ENCODE data around the gene IPO9.
"Not testable (repeated sequence)": the region's sequence is repeated elsewhere in the genome, so short reads cannot be mapped to it uniquely, and the experiment has no call there.

- TF ChIP-seq CTCF (IDR thresholded peaks at IDR 0.05; ENCODE audit: borderline replicate concordance, extremely low read depth, low read length, poor library complexity, severe bottlenecking); EZH2 (IDR thresholded peaks at IDR 0.05; ENCODE audit: borderline replicate concordance, low read depth, low read length, severe bottlenecking): not testable (repeated sequence)
These were observed 27.8 kb downstream of the IPO9 start for GRCh38 chr1:201856722-201857121.

All from DND-41 (cell line).